Islet of Langerhans (tissue), 1 donor: ENCODE data around the gene PDXK.
"Not testable (repeated sequence)": the region's sequence is repeated elsewhere in the genome, so short reads cannot be mapped to it uniquely, and the experiment has no call there.

Source experiments
- FAIRE-seq: peaks from one replicate; lab custom pipeline; 2011; peaks lifted over from hg19 to GRCh38; lab: Jason Lieb, UNC

The PDXK gene

GRCh38 chr21:43718872-43719747 lies at the start of gene PDXK:
TSS of gene PDXK (plus strand) at chr21:43719129. CDS start at chr21:43719295, 166 bp downstream.
- FAIRE-seq, result no peak

- FAIRE-seq, result no peak
Measured at GRCh38 chr21:43669828-43670605, 48.9 kb upstream of the PDXK start.

GRCh38 chr21:43675871-43676270 lies 43.1 kb upstream of the PDXK start:
- FAIRE-seq, result no peak

DNA sequence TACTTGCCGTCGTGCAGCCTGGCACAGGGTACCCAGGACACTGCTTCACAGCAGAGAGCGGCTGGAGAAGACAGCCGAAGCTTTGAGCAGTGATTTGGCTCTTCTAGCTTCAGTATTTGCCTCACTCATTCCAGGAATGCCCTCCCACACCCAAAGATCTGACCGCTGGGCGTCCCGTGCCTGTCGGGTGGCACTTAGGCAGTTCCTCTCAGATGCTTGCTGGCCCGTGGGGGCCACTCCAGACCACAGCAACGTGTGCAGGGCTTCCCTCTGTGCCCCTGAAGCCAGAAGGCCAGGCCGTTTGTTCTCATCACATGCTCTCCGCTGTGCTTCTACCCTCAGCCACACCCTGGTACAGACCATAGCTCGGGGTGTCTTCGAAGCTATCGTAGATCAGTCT lies 42.5 kb upstream of the PDXK start:
- FAIRE-seq, result no peak

- FAIRE-seq, result no peak
Measured at GRCh38 chr21:43679951-43680350, 39.0 kb upstream of the PDXK start.

DNA sequence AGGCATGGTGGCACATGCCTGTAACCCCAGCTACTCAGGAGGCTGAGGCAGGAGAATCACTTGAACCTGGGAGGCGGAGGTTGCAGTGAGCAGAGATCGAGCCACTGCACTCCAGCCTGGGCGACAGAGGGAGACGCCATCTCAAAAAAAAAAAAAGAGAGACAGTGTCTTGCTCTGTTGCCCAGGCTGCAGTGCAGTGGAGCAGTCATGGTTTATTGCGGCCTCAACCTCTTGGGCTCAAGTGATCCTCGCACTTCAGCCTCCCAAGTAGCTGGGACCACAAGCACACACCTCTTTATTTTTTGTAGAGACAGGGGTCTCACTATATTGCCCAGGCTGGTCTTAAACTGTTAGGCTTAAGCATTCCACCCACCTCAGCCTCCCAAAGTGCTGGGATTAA lies 38.5 kb upstream of the PDXK start:
- not testable (repeated sequence) for FAIRE-seq

GRCh38 chr21:43681650-43682049 lies 37.3 kb upstream of the PDXK start:
- no peak for FAIRE-seq

DNA sequence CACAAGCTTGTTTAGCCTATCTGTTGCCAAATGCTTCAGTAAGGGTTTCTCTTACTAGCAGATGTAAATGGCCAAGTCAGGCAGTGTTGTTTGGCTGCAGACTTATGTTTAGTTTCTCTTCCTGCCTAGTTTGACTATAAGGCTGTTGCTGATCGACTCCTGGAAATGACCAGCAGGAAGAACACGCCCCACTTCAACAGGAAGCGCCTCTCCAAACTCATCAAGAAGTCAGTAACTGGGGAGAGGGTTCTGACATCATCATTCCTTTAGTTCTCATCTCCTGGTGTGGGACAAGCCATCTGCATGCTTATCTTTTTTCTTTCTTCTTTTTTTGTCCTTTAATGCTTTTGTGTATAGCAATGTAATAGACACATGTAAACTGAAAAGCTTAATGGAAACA lies 34.5 kb upstream of the PDXK start:
- FAIRE-seq, result no peak

- FAIRE-seq, result no peak
Measured at GRCh38 chr21:43686811-43687565, 31.9 kb upstream of the PDXK start.

DNA sequence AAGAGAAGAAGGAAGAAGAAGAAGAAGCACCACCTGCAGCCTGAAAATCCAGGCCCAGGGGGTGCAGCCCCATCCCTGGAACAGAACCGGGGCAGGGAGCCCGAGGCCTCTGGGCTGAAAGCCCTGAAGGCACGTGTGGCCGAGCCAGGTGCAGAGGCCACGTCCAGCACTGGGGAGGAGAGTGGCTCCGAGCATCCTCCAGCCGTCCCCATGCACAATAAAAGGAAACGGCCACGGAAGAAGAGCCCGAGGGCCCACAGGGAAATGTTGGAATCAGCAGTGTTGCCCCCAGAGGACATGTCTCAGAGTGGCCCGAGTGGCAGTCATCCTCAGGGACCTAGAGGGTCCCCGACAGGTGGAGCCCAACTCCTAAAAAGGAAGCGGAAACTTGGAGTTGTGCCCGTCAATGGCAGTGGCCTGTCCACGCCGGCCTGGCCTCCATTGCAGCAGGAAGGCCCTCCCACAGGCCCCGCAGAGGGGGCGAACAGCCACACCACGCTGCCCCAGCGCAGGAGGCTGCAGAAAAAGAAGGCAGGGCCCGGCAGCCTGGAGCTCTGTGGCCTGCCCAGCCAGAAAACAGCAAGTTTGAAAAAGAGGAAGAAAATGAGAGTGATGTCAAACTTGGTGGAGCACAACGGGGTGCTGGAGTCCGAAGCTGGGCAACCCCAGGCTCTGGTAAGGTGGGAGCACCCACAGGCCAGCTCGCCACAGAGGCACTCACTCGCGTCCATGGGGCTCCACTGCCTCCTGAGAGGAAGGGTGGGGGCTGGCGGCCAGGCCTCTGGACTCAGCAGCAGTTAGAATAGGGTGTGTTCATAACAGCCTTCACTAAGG lies 31.1 kb upstream of the PDXK start:
- FAIRE-seq, result no peak

- no peak for FAIRE-seq
Measured at GRCh38 chr21:43688906-43689305, 30.0 kb upstream of the PDXK start.

DNA sequence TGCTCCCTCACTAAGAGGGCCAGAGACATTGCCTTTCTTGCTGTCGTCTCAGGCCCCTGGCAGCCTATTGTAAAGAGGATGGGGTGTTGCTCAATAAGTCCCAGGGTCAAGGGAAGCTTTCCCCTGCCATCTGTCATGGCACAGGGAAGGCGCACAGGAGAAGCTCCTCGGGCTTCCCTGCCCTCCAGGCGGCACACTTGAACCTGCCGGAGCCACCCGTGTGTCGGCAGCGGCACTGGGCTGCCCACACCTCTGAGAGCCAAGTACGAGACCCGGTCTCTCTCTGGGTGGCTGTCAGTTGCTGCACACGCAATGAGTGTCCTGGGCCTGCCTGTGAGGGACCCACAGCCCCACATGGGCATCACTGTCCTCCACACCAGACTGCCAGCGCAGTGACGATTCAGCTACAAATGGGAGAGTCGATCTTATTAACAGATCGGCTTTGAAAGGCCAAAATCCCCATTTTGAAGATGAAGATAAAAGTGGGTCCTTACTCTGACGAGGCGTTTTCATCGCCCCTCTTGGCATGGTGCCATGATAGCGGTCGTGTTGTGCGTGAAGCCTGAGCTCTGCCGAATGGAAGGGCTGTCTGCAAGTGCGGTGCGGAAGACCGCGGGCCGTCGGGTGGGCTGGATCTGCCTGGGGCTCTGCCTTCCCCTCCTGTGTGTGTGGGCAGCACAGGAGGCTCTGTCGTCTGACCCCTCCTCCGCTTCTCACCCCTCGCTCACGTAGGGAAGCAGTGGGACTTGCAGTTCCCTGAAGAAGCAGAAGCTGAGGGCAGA lies 29.2 kb upstream of the PDXK start:
- FAIRE-seq, result no peak

- no peak for FAIRE-seq
Measured at GRCh38 chr21:43690346-43690745, 28.6 kb upstream of the PDXK start.

DNA sequence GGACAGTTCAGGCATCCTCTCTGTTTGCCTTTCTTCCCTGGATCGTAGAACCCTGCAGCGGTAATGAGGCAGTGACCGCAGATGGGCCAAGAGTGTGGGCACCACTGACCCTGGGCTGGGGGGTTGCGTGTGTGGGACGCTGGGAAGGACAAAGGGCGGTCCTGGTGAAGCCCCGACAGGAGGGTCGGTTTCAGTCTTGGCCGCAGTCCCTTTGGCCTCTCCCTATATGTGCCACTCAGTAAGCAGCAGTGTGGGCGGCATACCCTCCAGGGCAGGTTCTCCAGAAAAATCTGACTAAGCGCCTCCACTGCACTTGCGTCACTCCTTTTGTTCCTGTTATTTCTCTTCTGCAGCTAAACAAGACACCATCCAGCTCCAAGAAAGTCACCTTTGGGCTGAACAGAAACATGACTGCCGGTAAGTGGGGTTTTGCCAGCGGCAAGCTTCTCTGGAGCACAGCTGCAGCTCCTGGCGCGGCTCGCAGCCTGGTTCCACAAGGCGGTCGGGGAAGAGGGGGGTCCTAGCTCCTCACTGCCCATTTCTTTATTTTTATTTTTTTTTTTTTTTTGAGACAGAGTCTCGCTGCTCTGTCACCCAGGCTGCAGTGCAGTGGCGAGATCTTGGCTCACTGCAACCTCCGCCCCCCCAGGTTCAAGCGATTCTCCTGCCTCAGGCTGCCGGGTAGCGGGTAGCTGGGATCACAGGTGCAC lies 27.7 kb upstream of the PDXK start:
- FAIRE-seq, result no peak

GRCh38 chr21:43691801-43692200 lies 27.1 kb upstream of the PDXK start:
- FAIRE-seq, result no peak

- no peak for FAIRE-seq
Measured at GRCh38 chr21:43692949-43693348, 26.0 kb upstream of the PDXK start.

DNA sequence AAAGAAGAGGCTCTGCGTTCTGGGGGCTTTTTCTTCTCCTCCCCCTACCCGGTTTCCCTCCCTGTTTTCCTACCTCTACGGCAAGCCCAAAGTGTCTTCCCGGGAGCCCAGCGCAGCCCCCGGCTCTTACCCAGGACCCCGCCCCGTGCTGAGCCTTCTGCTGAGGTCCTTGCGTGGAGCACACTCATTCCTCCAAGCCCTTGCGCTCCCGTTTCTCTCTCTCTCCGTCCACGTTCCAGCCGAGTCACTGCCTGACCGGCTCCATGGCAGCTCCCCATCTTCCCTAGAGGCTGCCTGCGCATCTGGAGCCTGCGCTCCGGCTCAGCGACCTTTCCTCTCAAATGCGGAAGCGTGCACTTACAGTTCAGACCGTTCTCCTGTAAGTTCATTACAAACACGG lies 24.9 kb upstream of the PDXK start:
- FAIRE-seq, result no peak

DNA sequence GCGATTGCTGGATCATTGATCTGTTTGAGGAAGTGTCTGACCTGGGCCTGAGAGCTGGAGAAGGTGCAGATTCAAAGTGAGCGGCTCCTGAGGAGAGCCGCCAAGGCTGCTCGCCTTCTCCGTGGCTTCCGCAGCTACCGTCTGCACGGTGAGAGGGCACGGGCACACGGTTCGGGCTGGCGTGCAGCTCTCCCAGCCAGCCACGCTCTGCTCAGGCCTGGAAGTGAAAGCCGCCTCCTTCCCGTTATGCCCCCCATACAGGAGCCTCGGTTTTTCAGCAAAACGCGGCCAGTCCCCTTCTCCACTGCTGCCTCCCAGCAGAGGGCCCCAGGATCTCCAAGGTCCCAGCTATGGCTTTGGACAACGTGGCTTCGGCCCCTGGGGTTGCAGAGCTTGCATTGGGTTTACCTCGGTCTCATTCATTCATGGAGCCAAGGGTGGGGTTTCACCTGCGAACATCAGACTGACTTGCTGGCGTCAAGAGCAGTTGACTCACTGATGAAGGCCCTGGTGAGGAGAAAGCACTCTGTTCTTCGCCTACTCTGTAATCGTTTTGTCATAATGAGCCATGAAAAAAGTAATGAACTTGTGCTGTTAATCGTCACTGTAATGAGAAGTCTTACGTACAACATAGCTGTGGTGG lies 24.4 kb upstream of the PDXK start:
- FAIRE-seq, result no peak

- no peak for FAIRE-seq
Measured at GRCh38 chr21:43696214-43696613, 22.7 kb upstream of the PDXK start.
